Measurements from ENCODE around the gene PROX1.
"Not testable (repeated sequence)": the region's sequence is repeated elsewhere in the genome, so short reads cannot be mapped to it uniquely, and the experiment has no call there.

PROX1 gene

DNA sequence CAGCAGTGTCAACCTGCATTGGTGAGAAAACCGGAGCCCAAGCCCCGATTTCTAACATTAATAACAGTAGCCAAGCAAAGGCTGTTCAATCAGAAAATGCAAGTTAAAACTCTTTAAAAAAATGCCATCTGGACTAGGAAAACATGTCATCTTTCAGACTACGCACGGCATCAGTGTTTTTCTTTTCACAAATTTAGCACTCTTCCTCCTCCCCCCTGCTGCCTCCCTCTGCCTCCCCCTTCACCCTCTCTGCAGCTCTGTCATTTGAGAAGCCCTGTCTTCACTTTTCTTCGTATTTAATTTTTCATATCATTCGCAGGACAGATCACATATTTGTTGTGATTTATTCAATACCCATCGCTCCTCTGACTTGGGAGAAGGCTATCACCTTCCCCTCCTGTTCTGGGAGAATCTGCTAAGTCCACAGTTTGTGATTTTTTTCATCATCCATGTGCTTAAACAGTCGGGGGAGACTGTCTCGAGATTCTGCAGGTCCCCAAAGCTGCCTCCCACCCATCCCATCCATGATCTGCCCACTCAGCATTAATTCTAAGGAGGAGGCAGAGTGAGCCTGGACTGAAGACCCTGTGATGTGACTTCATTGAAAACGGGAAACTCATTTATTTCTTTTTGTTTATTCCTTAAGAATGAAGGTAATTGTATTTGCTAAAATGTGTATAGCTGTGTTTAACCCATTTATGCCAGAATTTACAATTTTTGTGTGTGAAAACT is 84.8 kb downstream of the PROX1 start:
- DNase-seq (ENCODE audit: low spot score) = no peak

DNA sequence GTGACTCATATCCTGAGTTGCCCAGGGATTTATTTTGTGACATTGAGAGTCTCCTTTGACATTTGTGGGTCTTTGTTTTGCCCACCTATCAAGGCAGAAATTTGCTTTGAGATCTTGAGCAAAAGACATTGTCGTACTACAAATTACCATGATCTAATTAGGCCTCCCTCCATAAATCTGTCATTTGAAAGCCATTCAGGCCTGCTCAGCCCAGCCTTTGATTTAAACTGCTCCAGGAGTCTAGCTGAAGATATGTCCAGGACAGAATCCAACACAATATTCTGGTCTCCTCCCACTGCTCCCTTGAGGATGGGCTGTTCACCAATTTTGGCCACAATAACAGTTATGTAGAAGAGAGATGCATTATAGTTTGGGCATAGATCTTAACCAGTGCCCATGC is 86.7 kb downstream of the PROX1 start:
- DNase-seq (ENCODE audit: low spot score) = no peak

DNA sequence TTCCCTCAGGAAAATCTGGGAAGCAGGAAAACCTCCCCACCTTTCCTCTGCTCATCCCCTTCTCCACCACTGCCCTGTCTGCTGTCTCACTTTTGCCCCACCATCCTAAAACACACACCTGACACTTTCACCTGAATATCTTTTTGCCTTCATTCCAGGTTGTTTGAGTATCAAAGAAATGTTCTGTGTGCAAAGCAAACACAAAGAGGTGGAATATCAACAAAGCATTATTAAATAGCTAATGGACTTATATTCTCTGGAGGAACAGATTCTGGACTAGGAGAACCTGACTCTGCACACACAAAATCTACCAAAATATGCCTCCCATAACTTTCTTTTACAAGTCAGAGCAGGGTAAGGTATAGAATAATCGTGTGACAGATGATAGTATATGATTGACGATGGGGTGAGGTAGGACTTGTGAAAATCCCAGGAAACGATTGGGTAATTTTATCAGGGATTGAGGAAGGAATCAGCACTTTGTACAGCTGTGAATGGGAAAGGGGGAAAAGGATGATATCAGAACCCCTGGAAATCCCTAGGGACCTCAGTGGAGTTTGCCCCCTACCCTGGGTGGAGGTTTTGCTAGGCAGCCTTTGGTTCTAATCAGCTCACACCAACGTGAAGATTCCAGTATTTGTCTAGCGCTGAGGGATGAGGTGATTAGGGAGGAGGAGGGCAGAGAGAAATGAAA is 87.7 kb downstream of the PROX1 start:
- no peak for DNase-seq (ENCODE audit: low spot score)

DNA sequence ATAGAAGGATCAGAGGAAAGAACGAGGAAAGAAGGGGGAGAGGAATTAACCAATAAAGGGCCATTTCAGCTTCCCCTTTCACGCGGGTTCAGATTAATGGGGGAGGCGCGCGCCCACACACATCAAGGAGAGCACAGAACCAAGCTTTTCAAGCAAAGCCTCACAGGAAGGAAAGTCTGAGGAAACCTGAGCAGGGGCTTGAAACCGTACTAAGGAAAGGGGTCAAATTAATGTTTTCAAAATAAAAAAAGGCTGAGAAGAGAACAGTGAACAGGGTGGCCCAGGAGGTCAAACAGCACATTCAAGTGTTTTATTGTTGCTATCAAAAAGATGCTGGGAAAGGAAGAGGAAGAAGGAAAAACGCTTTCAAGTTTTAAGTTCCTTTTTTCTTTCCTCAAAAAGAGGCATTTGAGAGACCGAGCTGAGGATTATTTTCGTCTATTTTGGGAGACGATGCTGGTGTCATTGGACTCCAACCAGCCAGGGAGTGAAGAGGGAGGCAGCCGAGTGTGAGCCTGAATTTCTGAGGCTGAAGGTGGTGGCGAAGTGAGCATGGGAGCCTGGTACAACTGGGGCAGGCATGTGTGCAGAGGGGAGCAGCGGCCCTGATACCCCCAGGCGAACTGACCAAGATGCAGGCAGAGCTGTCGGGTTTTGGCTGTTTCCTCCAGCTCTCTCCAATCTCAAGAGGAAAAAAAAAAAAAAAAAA is 88.4 kb downstream of the PROX1 start:
- no peak for DNase-seq (ENCODE audit: low spot score)

DNA sequence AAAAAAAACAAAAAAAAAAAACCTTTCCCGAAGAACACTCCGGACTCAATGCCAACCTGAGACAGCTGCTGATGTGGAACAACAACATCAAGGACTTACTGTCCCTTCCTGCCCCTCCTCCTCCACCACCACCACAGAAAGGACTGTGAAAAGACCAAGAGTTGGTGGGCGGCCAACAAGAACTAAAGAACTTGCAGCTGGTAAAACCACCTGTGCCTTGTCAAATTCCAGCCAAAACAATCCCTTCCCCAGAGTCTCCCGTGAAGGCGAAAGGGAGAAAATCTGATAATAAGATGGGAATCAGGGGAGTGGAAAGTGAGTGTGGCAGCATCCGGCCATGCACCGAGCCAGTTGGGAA is 88.9 kb downstream of the PROX1 start:
- no peak for DNase-seq (ENCODE audit: low spot score)

DNA sequence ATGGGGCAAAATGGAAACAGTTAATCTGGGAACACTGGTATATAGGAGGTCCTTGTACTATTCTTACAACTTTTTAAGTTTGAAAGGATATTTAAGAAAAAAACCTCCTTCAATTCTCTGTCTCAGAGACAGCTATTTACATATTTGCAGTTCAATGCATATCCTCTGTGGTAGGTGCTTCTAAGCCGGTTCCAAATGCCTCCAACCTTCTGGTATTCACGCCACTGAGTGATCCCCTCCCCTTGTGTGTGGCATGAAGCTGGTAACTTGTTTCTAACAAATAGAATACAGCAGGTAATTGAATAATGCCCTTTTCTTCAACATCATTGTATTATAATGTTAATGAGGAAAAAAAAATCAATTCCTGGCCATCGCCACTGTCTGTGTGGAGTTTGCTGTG is 91.2 kb downstream of the PROX1 start:
- DNase-seq (ENCODE audit: low spot score) = no peak

DNA sequence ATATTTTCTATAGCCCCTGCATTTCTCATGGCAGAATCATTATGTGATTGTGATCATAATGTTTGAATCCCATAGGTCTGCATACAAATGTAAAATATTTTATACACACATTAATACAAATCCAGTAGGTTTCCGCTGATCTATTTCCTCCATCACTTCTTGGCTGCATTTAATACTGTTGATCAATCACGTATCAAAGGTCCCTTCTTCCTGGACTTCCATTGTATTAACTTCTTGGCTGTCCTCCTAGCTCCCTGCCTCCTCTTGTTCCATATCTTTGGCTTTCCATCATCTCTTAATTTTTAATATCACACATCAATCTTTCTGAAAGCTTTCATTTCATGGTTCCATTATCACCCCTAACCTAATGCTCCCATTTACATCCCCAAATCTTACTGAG is 97.6 kb downstream of the PROX1 start:
- no peak for DNase-seq (ENCODE audit: low spot score)

DNA sequence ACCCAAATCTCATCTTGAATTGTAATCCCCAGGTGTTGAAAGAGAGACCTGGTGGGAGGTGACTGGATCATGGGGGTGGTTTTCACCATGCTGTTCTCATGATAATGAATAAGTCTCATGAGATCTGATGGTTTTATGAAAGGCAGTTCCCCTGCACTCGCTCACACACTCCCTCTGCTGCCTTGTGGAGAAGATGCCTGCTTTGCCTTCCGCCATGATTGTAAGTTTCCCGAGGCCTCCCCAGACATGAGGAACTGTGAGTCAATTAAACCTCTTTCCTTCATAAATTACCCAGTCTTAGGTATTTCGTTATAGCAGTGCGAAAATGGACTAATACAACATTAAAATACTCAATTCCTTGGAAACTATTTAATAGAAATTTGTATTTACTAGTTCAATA is 99.2 kb downstream of the PROX1 start:
- DNase-seq (ENCODE audit: low spot score) = no peak

DNA sequence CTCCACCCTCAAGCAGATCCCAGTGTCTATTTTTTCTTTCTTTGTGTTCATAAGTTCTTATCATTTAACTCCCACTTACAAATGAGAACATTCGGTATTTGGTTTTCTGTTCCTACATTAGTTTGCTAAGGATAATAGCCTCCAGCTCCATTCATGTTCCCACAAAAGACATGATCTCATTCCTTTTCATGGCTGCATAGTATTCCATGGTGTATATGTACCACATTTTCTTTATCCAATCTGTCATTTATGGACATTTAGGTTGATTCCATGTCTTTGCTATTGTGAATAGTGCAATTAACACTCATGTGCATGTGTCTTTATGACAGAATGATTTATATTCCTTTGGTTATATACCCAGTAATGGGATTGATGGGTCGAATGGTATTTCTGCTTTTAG is 101.2 kb downstream of the PROX1 start:
- not testable (repeated sequence) for DNase-seq (ENCODE audit: low spot score)
